ENCODE data around the gene DUS1L.

GRCh38 chr17:82084373-82085030 is 18.9 kb upstream of the DUS1L start:
- TF ChIP-seq CTCF (conservative IDR thresholded peaks at IDR 0.05; ENCODE audit: low read length) (no peak), EZH2phosphoT487 (IDR thresholded peaks at IDR 0.05; ENCODE audit: borderline replicate concordance) (no peak)
